ENCODE results near the gene RSKR. TPM values are rescaled to one million over a fixed set of nuclear protein-coding genes. Genes with fewer than 3 reads are reported as not detected.
A peak's percentile ranks its signal among the peaks of the same experiment; 100 is the strongest.
"Not testable (repeated sequence)": the region's sequence is repeated elsewhere in the genome, so short reads cannot be mapped to it uniquely, and the experiment has no call there.

RSKR gene
- polyA plus RNA-seq, 1 experiment: 6.0 TPM

DNA sequence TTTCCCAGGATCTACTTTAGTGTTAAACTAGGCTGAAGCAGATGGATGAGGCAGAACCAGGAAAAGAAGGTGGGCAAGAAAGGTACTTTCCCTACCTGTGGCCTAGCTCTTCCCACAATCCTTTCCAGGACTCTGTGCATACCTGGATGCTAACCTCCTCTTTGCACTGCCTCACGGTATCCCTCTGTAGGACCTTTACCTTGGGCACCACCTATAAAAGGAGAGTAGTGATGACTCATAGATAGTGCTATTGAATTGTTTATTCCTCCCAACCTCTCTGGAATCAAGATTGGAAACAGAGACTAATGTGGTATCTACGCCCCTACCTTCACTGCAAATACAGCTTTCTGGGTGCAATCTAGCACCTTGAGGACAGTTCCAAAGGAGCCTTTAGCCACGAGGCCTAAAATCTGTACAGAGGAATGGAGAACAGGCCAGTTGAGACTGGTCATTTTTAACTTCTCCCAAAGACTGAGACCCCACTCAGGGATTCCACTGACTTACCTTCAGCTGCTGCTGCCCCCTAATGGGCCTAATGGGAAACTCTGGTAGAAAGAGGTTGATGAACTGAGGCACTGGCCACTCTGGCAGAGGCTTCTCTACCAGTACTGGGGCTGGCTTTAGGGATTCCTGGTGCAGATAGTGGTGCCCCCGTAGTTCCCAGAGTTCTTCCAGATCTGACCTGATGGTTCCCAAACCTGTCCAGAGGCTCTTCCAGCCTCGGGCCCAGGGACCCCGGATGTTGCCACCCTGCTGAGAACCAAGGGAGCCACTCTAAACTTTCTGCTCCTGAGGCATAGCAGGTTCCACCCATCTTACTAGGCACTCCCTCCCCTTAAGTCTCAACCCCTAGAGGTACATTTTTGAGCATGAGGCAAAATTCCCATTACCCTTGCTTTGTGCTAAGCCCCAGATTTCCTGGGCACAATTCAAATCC lies 781 bp downstream of the RSKR start:
- CTCF ChIA-PET: interaction anchor here (0.6 to 1.9 kb wide), 10 partner anchors 8 to 119 kb away, joined by 3 to 9 read pairs (median 4); no protein-coding TSS in a partner anchor
- Histone ChIP-seq H3K4me3 (ENCODE audit: low read depth, low read length) (no peak overlapping the region), H3K9me3 (ENCODE audit: control insufficient read depth, insufficient read depth, low read length) (no peaks in the 10 kb centered on the region), H3K27ac (ENCODE audit: low read depth, low read length) (no peak overlapping the region), H3K27me3 (ENCODE audit: control insufficient read depth, insufficient read depth, low read length) (no peaks in the 10 kb centered on the region)
- TF ChIP-seq, protein P1, sequence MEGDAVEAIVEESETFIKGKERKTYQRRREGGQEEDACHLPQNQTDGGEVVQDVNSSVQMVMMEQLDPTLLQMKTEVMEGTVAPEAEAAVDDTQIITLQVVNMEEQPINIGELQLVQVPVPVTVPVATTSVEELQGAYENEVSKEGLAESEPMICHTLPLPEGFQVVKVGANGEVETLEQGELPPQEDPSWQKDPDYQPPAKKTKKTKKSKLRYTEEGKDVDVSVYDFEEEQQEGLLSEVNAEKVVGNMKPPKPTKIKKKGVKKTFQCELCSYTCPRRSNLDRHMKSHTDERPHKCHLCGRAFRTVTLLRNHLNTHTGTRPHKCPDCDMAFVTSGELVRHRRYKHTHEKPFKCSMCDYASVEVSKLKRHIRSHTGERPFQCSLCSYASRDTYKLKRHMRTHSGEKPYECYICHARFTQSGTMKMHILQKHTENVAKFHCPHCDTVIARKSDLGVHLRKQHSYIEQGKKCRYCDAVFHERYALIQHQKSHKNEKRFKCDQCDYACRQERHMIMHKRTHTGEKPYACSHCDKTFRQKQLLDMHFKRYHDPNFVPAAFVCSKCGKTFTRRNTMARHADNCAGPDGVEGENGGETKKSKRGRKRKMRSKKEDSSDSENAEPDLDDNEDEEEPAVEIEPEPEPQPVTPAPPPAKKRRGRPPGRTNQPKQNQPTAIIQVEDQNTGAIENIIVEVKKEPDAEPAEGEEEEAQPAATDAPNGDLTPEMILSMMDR (IDR thresholded peaks at IDR 0.05; ENCODE audit: low read depth, low read length): peak; percentile 77
- DNase-seq (ENCODE audit: low read depth, low spot score): peak; percentile 8
- POLR2A ChIA-PET: no interaction called here

DNA sequence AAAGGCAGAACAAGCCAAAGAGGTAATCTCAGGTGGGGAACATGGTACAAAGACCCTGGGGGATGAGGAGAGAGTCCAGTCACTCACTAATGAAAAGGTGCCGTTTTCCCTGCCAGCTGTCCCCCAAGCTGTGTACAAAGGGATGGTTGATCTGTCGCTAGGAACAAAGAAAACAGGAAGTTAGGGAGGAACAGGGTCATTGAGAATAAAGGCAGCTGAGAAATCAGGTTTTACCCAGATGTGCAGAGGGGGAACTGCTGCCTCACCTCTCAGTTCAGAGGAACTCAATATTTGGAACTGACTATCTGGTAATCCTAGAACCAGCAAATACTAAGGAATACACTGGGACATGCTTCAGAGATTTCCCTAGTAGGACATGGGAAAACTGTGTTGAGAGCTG lies 1.5 kb downstream of the RSKR start:
- TF ChIP-seq, protein P1 (IDR thresholded peaks at IDR 0.05; ENCODE audit: low read depth, low read length): no peak
- POLR2A ChIA-PET: no interaction called here

DNA sequence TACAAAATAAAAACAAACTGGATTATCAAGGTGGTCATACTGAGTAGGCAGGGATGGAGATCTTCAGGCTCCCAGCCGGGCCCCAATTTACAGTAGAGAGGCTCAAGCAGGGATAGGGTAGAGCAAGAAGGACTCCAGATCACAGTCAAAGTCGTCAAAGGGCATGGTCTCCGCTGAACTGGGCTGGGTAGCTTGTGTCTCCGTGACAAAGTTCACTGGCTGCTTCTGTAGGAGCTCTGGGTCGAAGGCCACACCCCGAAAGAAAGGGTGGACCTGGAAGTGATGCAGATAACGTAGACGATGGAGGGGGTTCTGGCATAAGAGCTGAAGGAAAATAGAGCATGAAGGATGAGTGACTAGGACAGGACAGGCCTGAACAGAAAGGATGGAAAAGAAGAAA lies 3.6 kb downstream of the RSKR start:
- POLR2A ChIA-PET: no interaction called here
- DNase-seq (ENCODE audit: low read depth, low spot score): no peak
- CTCF ChIA-PET: no interaction called here
- TF ChIP-seq, protein P1 (IDR thresholded peaks at IDR 0.05; ENCODE audit: low read depth, low read length): no peak
- H3K9me3 ChIP-seq (ENCODE audit: control insufficient read depth, insufficient read depth, low read length): no peaks in the 10 kb centered on the region
- H3K27me3 ChIP-seq (ENCODE audit: control insufficient read depth, insufficient read depth, low read length): no peaks in the 10 kb centered on the region
- no peak overlapping the region for H3K4me3 ChIP-seq (ENCODE audit: low read depth, low read length)
- H3K27ac ChIP-seq (ENCODE audit: low read depth, low read length): no peak overlapping the region

More for the DNA sequence above, 1.5 kb downstream of the RSKR start:
- DNase-seq (ENCODE audit: low read depth, low spot score): no peak
- CTCF ChIA-PET: interaction anchor here (0.6 to 1.9 kb wide), 9 partner anchors 9 to 118 kb away, joined by 3 to 9 read pairs (median 5); no protein-coding TSS in a partner anchor
- Histone ChIP-seq H3K27ac (ENCODE audit: low read depth, low read length) (no peak overlapping the region), H3K9me3 (ENCODE audit: control insufficient read depth, insufficient read depth, low read length) (no peaks in the 10 kb centered on the region), H3K4me3 (ENCODE audit: low read depth, low read length) (no peak overlapping the region), H3K27me3 (ENCODE audit: control insufficient read depth, insufficient read depth, low read length) (no peaks in the 10 kb centered on the region)

DNA sequence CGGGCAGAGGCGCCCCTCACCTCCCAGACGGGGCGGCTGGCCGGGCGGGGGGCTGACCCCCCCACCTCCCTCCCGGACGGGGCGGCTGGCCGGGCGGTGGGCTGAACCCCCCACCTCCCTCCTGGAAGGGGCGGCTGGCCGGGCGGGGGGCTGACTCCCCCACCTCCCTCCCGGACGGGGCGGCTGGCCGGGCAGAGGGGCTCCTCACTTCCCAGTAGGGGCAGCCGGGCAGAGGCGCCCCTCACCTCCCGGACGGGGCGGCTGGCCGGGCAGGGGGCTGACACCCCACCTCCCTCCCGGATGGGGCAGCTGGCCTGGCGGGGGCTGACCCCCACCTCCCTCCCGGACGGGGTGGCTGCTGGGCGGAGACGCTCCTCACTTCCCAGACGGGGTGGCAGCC lies 10.0 kb downstream of the RSKR start:
- POLR2A ChIA-PET; H3K4me3 ChIP-seq (ENCODE audit: low read depth, low read length); H3K9me3 ChIP-seq (ENCODE audit: control insufficient read depth, insufficient read depth, low read length); DNase-seq (ENCODE audit: low read depth, low spot score); H3K27ac ChIP-seq (ENCODE audit: low read depth, low read length); H3K27me3 ChIP-seq (ENCODE audit: control insufficient read depth, insufficient read depth, low read length); CTCF ChIA-PET: not testable (repeated sequence)

DNA sequence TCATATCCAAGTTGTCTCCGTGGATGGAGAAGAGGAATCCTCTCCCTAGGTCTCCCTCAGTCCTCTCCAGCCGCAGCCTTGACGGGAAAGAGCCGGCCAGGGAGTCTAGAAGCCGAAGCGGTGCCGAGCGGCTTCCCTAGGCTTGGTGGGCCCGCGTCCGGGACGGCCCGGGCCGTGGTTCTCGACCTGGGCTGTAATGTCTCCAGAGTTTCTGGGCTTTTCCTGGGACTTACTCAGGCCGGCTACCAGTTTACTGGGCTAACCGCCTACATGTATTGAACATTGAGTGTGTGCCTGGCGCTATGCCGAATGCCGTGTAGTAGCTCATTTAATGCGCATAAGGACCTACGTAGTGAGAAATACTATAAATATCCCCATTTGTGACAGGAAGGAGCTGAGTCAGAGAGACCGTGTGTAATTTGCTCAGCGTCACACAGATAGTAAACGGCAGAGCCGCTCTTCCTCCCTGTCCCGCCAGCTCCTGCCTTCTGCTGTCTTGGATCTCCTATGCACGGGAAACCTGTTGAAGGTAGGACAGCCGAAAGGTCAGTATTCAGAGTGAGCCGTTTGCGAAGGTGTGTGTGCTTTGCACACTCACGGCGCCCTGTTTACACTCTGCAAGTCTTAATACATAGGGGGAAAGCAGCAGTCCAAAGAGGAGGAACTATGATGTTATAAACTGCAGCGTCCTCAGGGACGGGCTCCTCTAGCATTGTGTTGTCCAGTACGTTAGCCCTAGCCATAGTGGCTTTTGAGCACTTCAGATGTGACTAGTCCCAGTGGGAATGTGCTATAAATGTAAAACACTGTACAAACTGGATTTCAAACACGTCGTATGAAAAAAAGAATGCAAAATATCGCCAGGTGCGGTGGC lies 14.4 kb downstream of the RSKR start:
- Histone ChIP-seq H3K27me3 (ENCODE audit: control insufficient read depth, insufficient read depth, low read length) (no peaks in the 10 kb centered on the region), H3K4me3 (ENCODE audit: low read depth, low read length) (peak overlapping the region; percentile 88), H3K9me3 (ENCODE audit: control insufficient read depth, insufficient read depth, low read length) (no peaks in the 10 kb centered on the region; the same call in 1 of the 2 replicates), H3K27ac (ENCODE audit: low read depth, low read length) (peak overlapping the region; percentile 97)
- DNase-seq (ENCODE audit: low read depth, low spot score): peak; percentile 58
- CTCF ChIA-PET: interaction anchor here (1.2 kb wide), 1 partner anchor 14 kb away, joined by 4 read pairs; no protein-coding TSS in a partner anchor
- TF ChIP-seq, protein P1 (IDR thresholded peaks at IDR 0.05; ENCODE audit: low read depth, low read length): no peak
- POLR2A ChIA-PET: interaction anchor here (1.0 kb wide), 1 partner anchor 120 kb away, joined by 3 read pairs; no protein-coding TSS in a partner anchor
